HG03575 (cell line): ENCODE results near the gene NTRK2.

Source experiments
- ATAC-seq: cut with Tn5 transposase; IDR thresholded peaks from one replicate; pipeline ENCODE4 v1.9.1; 2021; ENCODE audit not compliant: unreplicated experiment, insufficient number of reproducible peaks, low FRiP score; ENCODE audit errors: extremely low read depth

NTRK2 gene

GRCh38 chr9:84677080-84677479, 7.6 kb downstream of the NTRK2 start:
- no peak for ATAC-seq

GRCh38 chr9:84679571-84679970, 10.0 kb downstream of the NTRK2 start:
- ATAC-seq: no peak

GRCh38 chr9:84681516-84682285, 12.2 kb downstream of the NTRK2 start:
- ATAC-seq: no peak

- ATAC-seq: no peak
Observed at GRCh38 chr9:84686068-84686467, 16.5 kb downstream of the NTRK2 start.

GRCh38 chr9:84688956-84689355, 19.4 kb downstream of the NTRK2 start:
- no peak for ATAC-seq

- ATAC-seq: no peak
Observed at GRCh38 chr9:84691634-84692033, 22.1 kb downstream of the NTRK2 start.

- ATAC-seq: peak; percentile 52
Observed at GRCh38 chr9:84694248-84694647, 24.7 kb downstream of the NTRK2 start.

GRCh38 chr9:84697042-84697441, 27.5 kb downstream of the NTRK2 start:
- no peak for ATAC-seq

- ATAC-seq: no peak
Observed at GRCh38 chr9:84697509-84698114, 28.1 kb downstream of the NTRK2 start.

GRCh38 chr9:84698323-84698722, 28.8 kb downstream of the NTRK2 start:
- no peak for ATAC-seq

- ATAC-seq: no peak
Observed at GRCh38 chr9:84699984-84700383, 30.5 kb downstream of the NTRK2 start.

- ATAC-seq: peak; percentile 59
Observed at GRCh38 chr9:84701801-84702200, 32.3 kb downstream of the NTRK2 start.

GRCh38 chr9:84702471-84702870, 32.9 kb downstream of the NTRK2 start:
- no peak for ATAC-seq

- ATAC-seq: no peak
Observed at GRCh38 chr9:84703793-84704192, 34.3 kb downstream of the NTRK2 start.

GRCh38 chr9:84705128-84705527, 35.6 kb downstream of the NTRK2 start:
- no peak for ATAC-seq

GRCh38 chr9:84708400-84708799, 38.9 kb downstream of the NTRK2 start:
- no peak for ATAC-seq

- no peak for ATAC-seq
Observed at GRCh38 chr9:84709056-84709455, 39.5 kb downstream of the NTRK2 start.

- ATAC-seq: no peak
Observed at GRCh38 chr9:84710701-84711397, 41.3 kb downstream of the NTRK2 start.

GRCh38 chr9:84711398-84711777, 41.9 kb downstream of the NTRK2 start:
- ATAC-seq: no peak

GRCh38 chr9:84711936-84712335, 42.4 kb downstream of the NTRK2 start:
- no peak for ATAC-seq
